Cardiac ventricle fibroblast (primary cell): ENCODE results near the gene DAND5. TPM values are rescaled to one million over a fixed set of nuclear protein-coding genes. Genes with fewer than 3 reads are reported as not detected.

Experiments
- total RNA-seq: library from RNA; depleted of rRNA; stranded (reverse); fragments of >200 nt; gene quantifications from 2 replicates; pipeline ENCODE4 v1.2.3, GENCODE V29; 2015

DAND5 gene, protein sequence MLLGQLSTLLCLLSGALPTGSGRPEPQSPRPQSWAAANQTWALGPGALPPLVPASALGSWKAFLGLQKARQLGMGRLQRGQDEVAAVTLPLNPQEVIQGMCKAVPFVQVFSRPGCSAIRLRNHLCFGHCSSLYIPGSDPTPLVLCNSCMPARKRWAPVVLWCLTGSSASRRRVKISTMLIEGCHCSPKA
- not detected in 2 replicates for total RNA-seq

GRCh38 chr19:12969292-12969988 lies at the start of gene DAND5:
TSS of gene DAND5 (plus strand) at chr19:12969576. CDS start at chr19:12969661, 85 bp downstream.

DNA sequence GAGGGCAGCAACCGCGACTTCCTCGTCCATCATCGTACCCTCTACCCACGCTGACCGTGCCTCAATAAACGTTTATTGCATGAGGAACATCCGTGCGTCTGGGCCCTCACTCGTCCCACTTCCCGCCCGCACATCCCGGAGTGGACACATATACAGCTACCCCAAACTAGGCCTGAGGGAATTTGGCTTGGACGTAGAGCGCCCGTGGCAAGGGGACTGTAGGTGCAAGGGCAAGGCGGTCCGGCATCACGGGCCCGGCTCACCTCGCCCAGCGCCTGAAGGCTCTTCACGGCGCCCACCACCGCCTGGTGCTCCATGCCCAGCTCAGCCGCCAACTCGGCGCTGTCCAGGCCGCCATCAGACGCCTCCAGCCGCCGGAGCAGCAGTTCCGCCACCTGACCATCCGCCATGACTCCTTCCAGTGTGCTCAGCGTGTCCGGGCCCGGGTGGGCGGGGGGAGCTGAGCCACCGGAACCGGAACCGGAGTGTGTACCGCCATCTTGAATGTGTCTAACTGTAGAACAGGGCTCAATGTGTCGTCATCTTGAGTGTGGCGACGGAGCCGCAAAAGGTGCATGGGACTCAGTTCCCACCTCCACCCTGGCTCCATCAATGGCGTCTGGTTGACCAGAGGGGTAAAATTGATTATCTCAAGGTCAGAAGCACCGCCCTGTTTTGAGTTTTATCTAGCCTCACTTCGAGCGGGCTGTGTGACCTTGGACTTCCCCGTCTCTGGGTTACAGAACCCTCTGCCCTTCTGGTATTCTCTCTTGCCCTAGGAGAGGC lies 35.9 kb upstream of the DAND5 start, which contains the start of gene FARSA:
Gene FARSA (minus strand): TSS at position 425 of the 786 bp plus-strand sequence. CDS start 15 bp downstream, at position 410.

DNA sequence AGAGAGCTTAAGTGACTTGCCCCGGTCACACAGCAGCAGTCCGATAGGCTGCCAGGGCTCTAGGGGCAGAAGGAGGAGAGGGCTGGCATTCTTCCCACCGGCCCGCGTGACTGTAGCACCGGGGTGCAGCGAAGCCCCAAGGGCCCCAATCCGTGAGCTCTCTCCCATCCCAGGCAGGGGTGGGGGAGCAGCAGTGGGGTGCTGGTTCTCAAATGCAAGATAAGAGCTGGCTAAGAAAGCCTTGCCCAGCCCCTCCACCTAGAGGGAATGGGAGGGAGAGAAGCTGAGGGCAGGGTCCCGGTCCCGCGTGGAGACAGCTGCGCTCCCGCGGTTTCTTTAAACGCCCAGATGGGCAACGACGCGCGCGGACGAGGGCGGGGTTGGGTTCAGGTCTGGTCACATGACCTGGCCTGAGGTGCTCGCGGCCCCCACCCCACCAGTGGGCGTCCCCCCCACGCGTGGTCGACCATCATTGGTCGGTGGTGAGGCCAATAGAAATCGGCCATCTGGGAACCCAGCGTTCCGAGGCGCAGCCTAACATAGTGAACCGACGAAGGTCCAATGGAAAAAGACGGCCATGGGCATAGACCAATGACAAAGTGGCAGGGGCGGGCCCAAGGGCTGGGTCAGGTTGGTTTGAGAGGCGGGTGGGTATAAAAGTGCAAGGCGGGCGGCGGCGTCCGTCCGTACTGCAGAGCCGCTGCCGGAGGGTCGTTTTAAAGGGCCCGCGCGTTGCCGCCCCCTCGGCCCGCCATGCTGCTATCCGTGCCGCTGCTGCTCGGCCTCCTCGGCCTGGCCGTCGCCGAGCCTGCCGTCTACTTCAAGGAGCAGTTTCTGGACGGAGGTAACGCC lies 31.2 kb upstream of the DAND5 start, which contains the start of gene CALR:
Gene CALR (plus strand): TSS at position 683 of the 852 bp plus-strand sequence. CDS start 71 bp downstream, at position 754.

DNA sequence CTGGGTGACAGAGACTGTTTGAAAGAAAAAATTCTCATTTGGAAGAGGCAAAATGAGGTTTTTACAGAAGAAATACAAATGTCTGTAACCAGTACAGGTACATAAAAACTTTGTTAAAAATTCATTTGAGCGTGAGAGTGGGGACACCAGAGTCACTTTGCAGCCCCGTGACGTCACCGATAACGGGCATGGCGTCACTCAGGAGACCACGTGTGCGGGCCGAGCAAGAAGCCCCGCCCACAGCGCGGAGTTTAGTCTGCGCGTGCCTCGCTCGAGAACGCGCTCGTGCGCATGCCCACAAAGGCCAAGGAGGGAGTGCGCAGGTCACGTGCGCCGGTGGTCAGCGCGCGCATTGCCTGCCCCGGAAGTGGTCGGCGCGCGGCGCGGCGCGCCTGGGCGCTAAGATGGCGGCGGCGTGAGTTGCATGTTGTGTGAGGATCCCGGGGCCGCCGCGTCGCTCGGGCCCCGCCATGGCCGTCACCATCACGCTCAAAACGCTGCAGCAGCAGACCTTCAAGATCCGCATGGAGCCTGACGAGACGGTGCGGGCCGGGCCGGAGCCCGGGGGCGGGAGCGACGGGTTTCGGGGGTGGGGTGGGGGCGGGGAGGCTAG lies 23.8 kb upstream of the DAND5 start, which contains the start of gene RAD23A:
Gene RAD23A (plus strand): TSS at position 384 of the 613 bp plus-strand sequence. CDS start 87 bp downstream, at position 471.

DNA sequence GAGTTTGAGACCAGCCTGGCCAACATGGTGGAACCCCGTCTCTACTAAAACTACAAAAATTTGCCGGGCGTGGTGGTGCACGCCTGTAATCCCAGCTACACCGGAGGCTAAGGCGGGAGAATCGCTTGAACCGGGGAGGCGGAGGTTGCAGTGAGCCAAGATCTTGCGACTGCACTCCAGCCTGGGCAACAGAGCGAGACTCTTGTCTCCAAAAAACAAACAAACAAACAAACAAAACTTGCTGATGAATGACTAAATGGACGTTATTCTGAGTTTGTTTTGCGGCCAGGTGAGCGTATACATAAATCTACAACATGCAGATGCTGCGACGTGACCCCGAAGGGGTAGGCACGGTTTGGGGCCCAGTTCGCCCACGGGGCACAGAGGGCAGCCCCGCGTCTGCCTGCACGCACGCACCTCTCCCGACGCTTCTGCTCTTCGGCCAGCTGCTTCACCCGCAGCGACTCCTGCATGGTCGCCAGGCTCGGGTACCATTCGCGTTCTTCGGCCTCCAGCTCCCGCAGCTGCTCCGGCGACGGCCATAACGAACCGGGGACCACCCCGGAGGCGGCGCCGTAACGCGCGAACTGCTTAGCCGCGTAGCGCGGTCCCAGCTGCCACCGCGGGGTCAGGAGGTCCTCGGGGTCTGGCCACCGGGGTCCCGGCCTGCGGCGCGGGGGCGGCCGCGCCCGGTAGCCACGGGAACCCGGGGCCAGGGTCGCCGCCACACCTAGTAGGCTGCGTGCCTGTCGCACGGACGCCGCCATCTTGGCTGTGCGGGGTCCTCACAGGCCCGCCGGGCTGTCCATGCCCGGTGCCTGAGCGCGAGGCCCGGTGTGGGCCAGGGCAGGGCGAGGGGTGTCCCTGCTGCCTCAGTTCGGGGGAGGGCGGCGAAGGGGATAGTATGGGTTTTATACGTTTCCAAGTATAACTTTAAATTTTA lies 12.7 kb upstream of the DAND5 start, which contains the start of gene GADD45GIP1:
Gene GADD45GIP1 (minus strand): TSS at position 778 of the 943 bp plus-strand sequence. CDS start 11 bp downstream, at position 767.

GRCh38 chr19:12994701-12995595 lies 25.6 kb downstream of the DAND5 start, which contains the start of gene NFIX:
TSS of gene NFIX (plus strand) at chr19:12995475. CDS start at chr19:12995838, 363 bp downstream.

Other genes starting within 250 kb of the DAND5 start
- 32.9 and 45.1 TPM in 2 replicates for gene TNPO2, start 245.6 kb upstream of the DAND5 start, total RNA-seq
- gene TRIR, start 234.9 kb upstream of the DAND5 start, total RNA-seq, result 311 and 336 TPM in 2 replicates
- gene GET3, start 232.1 kb upstream of the DAND5 start, total RNA-seq, result 46.8 and 54.1 TPM in 2 replicates
- not detected in 2 replicates for gene BEST2, start 217.8 kb upstream of the DAND5 start, total RNA-seq
- 15.2 and 16.8 TPM in 2 replicates for gene HOOK2, start 194.0 kb upstream of the DAND5 start, total RNA-seq
- gene JUNB, start 178.1 kb upstream of the DAND5 start, total RNA-seq, result 387 and 404 TPM in 2 replicates
- 252 and 259 TPM in 2 replicates for gene PRDX2, start 167.8 kb upstream of the DAND5 start, total RNA-seq
- not detected in 2 replicates for gene THSD8, start 167.5 kb upstream of the DAND5 start, total RNA-seq
- gene RNASEH2A, start 163.0 kb upstream of the DAND5 start, total RNA-seq, result 4.9 and 6.0 TPM in 2 replicates
- gene RTBDN, start 135.0 kb upstream of the DAND5 start, total RNA-seq, result not detected in 2 replicates
- gene MAST1, start 131.1 kb upstream of the DAND5 start, total RNA-seq, result 0.19 and 1.3 TPM in 2 replicates
- 30.2 and 36.6 TPM in 2 replicates for gene DNASE2, start 88.1 kb upstream of the DAND5 start, total RNA-seq
- not detected in 2 replicates for gene KLF1, start 82.4 kb upstream of the DAND5 start, total RNA-seq
- 28.0 and 29.7 TPM in 2 replicates for gene GCDH, start 78.4 kb upstream of the DAND5 start, total RNA-seq
- not detected in 2 replicates for gene SYCE2, start 50.3 kb upstream of the DAND5 start, total RNA-seq
- 48.9 and 49.0 TPM in 2 replicates for gene FARSA, start 35.9 kb upstream of the DAND5 start, total RNA-seq
- 877 and 947 TPM in 2 replicates for gene CALR, start 31.0 kb upstream of the DAND5 start, total RNA-seq
- 50.0 and 60.2 TPM in 2 replicates for gene RAD23A, start 23.7 kb upstream of the DAND5 start, total RNA-seq
- 36.5 and 43.0 TPM in 2 replicates for gene GADD45GIP1, start 12.4 kb upstream of the DAND5 start, total RNA-seq
- gene NFIX, start 25.9 kb downstream of the DAND5 start, total RNA-seq, result 122 and 124 TPM in 2 replicates
- 0.29 and 0.44 TPM in 2 replicates for gene LYL1, start 133.3 kb downstream of the DAND5 start, total RNA-seq
- gene TRMT1, start 147.2 kb downstream of the DAND5 start, total RNA-seq, result 20.6 and 31.8 TPM in 2 replicates
- gene NACC1, start 148.7 kb downstream of the DAND5 start, total RNA-seq, result 38.7 and 39.3 TPM in 2 replicates
- 38.6 and 41.6 TPM in 2 replicates for gene STX10, start 180.8 kb downstream of the DAND5 start, total RNA-seq
- gene IER2, start 180.8 kb downstream of the DAND5 start, total RNA-seq, result 54.7 and 70.7 TPM in 2 replicates